Tibial artery (tissue), 4 donors: ENCODE results near the gene MEIOC.
"Not testable (repeated sequence)": the region's sequence is repeated elsewhere in the genome, so short reads cannot be mapped to it uniquely, and the experiment has no call there.

Experiments
- DNase-seq, 2 donors: peaks; one replicate each; pipeline ENCODE4 v3.0.0-alpha.2; 2019
- H3K27ac ChIP-seq, 2 donors: fragments of 200-600 bp; sonication (generic) in 1 of 2; 1 replicate in 1 of 2; 2 replicates in 1 of 2; pipeline ENCODE4 v1.5.1; 2018 to 2019; ENCODE audit warnings: mild to moderate bottlenecking in 1 of 2
- H3K27me3 ChIP-seq, 2 donors: fragments of 200-600 bp; sonication (generic) in 1 of 2; one replicate each; pipeline versions ENCODE4 v1.5.1 to v1.6.0; 2016 to 2019
- H3K36me3 ChIP-seq, 3 donors: fragments of 200-600 bp; sonication (generic) in 2 of 3; one replicate each; pipeline ENCODE4 v1.5.1; 2016 to 2019; ENCODE audit warnings: mild to moderate bottlenecking in 2 of 3
- H3K4me1 ChIP-seq, 4 donors: fragments of 200-600 bp; sonication (generic) in 2 of 4; 1 replicate in 3 of 4; 2 replicates in 1 of 4; pipeline ENCODE4 v1.5.1; 2016 to 2019
- H3K4me3 ChIP-seq, 2 donors: fragments of 200-600 bp; sonication (generic) in 1 of 2; 1 replicate in 1 of 2; 2 replicates in 1 of 2; pipeline ENCODE4 v1.5.1; 2018 to 2019; ENCODE audit warnings: mild to moderate bottlenecking in 2 of 2
- H3K9me3 ChIP-seq, 3 donors: fragments of 200-600 bp; sonication (generic) in 1 of 3; one replicate each; pipeline ENCODE4 v1.5.1; 2016 to 2019
- CTCF ChIP-seq, 2 experiments: fragments of 200-600 bp in 1 of 2; fragments of 450-650 bp in 1 of 2; IDR thresholded peaks; one replicate each; pipeline ENCODE4 v1.5.1; 2017 to 2019; ENCODE audit warnings: antibody characterized with exemption in 2 of 2, mild to moderate bottlenecking in 1 of 2, moderate library complexity in 1 of 2
- intact Hi-C: fragments of 100-400 bp; cut with DNase I; formaldehyde crosslinking; loops from one replicate; pipeline ENCODE4 v1.15.0; 2023; ENCODE audit warnings: low total_unique reads

Gene MEIOC

GRCh38 chr17:44693609-44694008 lies 37.3 kb downstream of the MEIOC start:
- intact Hi-C loops, result no loop called here
- peaks cover 0 to 13% (median 12%) of the 10 kb centered on the region in 4 donors for H3K4me1 ChIP-seq
- H3K9me3 ChIP-seq, result no peaks in the 10 kb centered on the region
- DNase-seq, result no peak
- H3K36me3 ChIP-seq, result no peaks in the 10 kb centered on the region
- H3K27me3 ChIP-seq, result no peaks in the 10 kb centered on the region
- H3K4me3 ChIP-seq, result no peak overlapping the region
- no peak overlapping the region for H3K27ac ChIP-seq
- no peak for TF ChIP-seq CTCF (IDR thresholded peaks at IDR 0.05)

GRCh38 chr17:44700288-44700687 lies 44.0 kb downstream of the MEIOC start:
- H3K4me3 ChIP-seq, H3K36me3 ChIP-seq, DNase-seq, H3K9me3 ChIP-seq, H3K4me1 ChIP-seq, intact Hi-C loops, H3K27me3 ChIP-seq, H3K27ac ChIP-seq: not testable (repeated sequence)

DNA sequence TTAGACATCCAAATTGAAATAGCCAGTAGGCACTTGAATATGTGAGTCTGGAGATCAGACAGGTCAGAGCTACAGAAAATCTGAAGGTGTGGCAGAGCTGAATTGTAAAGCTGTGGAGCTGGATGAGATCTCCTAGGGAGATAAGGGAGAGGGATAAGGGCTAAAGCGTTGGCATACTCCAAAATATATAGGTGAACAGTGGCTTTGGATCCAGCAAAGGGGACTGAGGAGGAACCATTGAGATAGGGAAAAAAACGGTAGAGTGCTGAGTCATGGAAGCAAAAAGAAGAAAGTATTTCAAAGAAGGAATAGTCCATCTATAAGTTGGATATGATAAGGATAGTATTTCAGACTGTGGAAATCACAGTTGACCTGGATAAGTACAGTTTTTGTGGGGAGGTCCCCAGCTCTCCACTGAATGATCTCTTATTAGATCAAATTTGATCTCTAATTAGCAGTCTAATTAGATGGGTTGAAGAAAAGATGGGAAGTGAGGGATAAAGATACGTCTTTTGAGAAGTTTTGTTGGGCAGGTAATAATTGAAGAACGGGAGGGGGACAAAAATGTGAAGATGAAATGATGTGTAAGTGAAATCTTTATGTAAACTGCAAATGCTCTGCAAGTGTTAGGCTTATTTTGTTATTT lies 51.6 kb downstream of the MEIOC start:
- peak overlapping the region; percentile 68 to 69 for H3K27ac ChIP-seq
- H3K36me3 ChIP-seq, result no peaks in the 10 kb centered on the region
- H3K27me3 ChIP-seq, result peaks cover 0 to 5% of the 10 kb centered on the region in 2 donors
- H3K4me1 ChIP-seq, result peaks cover 0 to 15% (median 8%) of the 10 kb centered on the region in 4 donors
- intact Hi-C loops, result no loop called here
- no peaks in the 10 kb centered on the region for H3K9me3 ChIP-seq
- no peak for TF ChIP-seq CTCF (IDR thresholded peaks at IDR 0.05)
- DNase-seq, result no peak
- peak overlapping the region; percentile 69 to 74 for H3K4me3 ChIP-seq

- peak within 1 kb of the TSS; percentile 68 to 69 for H3K27ac ChIP-seq
- no peaks in the 10 kb centered on the region for H3K9me3 ChIP-seq
- peaks cover 0 to 5% of the 10 kb centered on the region in 2 donors for H3K27me3 ChIP-seq
- intact Hi-C loops, result no loop called here
- H3K36me3 ChIP-seq, result no peaks in the 10 kb centered on the region
- DNase-seq, result peak; percentile 72 to 84
- no peak for TF ChIP-seq CTCF (IDR thresholded peaks at IDR 0.05)
- peaks cover 0 to 15% (median 8%) of the 10 kb centered on the region in 4 donors for H3K4me1 ChIP-seq
- H3K4me3 ChIP-seq, result peak within 1 kb of the TSS; percentile 69 to 74
Observed at GRCh38 chr17:44708401-44709263, 52.4 kb downstream of the MEIOC start, which contains the start of gene DBF4B. DBF4B (plus strand) TSS chr17:44708665; CDS start chr17:44708821, 156 bp downstream.

DNA sequence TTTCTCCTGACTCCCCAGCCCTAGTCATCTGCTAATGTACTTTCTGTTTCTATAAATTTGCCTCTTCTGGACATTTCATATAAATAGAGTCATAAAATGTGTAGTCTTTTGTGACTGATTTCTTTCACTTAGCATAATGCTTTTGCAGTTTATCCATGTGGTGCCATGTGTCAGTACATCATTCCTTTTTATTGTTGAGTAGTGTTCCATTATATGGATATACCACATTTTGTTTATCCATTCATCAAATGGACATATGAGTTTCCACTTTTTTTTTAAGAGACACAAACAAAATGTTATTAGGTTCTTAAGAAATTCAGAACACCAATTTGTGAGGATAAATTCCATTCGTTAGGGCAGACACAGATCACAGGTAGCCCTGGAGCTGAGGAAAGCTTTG lies 63.2 kb downstream of the MEIOC start:
- Histone ChIP-seq H3K27ac (no peak overlapping the region), H3K4me3 (no peak overlapping the region), H3K4me1 (no peaks in the 10 kb centered on the region), H3K9me3 (no peaks in the 10 kb centered on the region), H3K27me3 (no peaks in the 10 kb centered on the region), H3K36me3 (peaks cover 0 to 33% (median 6%) of the 10 kb centered on the region in 3 donors)
- DNase-seq, result no peak
- TF ChIP-seq CTCF (IDR thresholded peaks at IDR 0.05), result no peak
- intact Hi-C loops, result no loop called here

DNA sequence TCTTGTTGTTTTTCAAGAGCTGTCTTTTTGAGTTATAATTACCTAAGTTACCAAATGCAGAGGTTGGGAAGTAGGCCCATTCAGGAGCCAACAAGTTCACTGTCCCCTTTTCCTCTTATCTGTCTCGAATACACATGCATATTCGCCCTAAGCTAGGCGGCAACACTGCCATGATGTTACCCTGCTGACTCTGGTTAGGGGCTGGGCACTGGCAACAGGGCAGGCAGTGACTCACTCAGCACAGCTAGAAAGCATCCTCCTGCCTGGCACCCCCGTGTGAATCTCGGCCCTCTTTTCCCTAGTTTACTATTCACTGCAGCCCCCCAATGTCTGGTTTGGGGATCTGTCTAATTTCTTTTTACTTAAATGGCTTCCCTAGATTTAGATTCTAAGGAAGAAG lies 66.0 kb downstream of the MEIOC start:
- Histone ChIP-seq H3K4me3 (no peak overlapping the region), H3K27me3 (no peaks in the 10 kb centered on the region), H3K4me1 (no peaks in the 10 kb centered on the region), H3K27ac (no peak overlapping the region), H3K9me3 (no peaks in the 10 kb centered on the region), H3K36me3 (peaks cover 0 to 34% (median 6%) of the 10 kb centered on the region in 3 donors)
- TF ChIP-seq CTCF (IDR thresholded peaks at IDR 0.05), result no peak
- intact Hi-C loops, result no loop called here
- DNase-seq, result no peak
